H1 (cell line): Measurements from ENCODE around the gene ENKD1. TPM values are rescaled to one million over a fixed set of nuclear protein-coding genes. Genes with fewer than 3 reads are reported as not detected.

Experiments used
- EP300 ChIP-seq, 2 experiments: IDR thresholded peaks; 1 replicate in 1 of 2; 2 replicates in 1 of 2; pipeline ENCODE4 v1.6.1; 2011 to 2012; ENCODE audit warnings: low read depth in 2 of 2, low read length in 2 of 2, mild to moderate bottlenecking in 2 of 2, borderline replicate concordance in 1 of 2, inconsistent platforms in 1 of 2, moderate library complexity in 1 of 2
- JUN ChIP-seq: IDR thresholded peaks from 2 replicates; pipeline ENCODE4 v1.6.1; 2011; ENCODE audit warnings: low read depth, mild to moderate bottlenecking, improper control_type of control experiment, low read length
- SP1 ChIP-seq: IDR thresholded peaks from 2 replicates; pipeline ENCODE4 v1.6.1; 2011; ENCODE audit warnings: low read depth, low read length
- polyA plus RNA-seq, 7 experiments: library from polyadenylated mRNA; depleted of rRNA in 3 of 7; stranded (reverse) in 5 of 7; unstranded in 2 of 7; fragments of >200 nt in 5 of 7; fragments of 200-250 nt in 2 of 7; gene quantifications; 1 replicate in 5 of 7; 2 replicates in 1 of 7; 4 replicates in 1 of 7; pipeline versions ENCODE4 v1.2.1 to v1.2.3, GENCODE V29; 2011 to 2013; ENCODE audit warnings: missing spikeins in 2 of 7, mixed read lengths in 2 of 7
- total RNA-seq: library from RNA; stranded (reverse); fragmentation: NEBNext Ultra II Directional; extraction: Animal tissue kit (Norgen Biotek cat#: 25700); gene quantifications from 2 replicates; pipeline ENCODE4 v1.2.1, GENCODE V29; 2021
- TF ChIP-seq, protein P1 (sequence below): IDR thresholded peaks from 2 replicates; pipeline ENCODE4 v1.6.1; 2011; ENCODE audit warnings: low read depth, mild to moderate bottlenecking, low read length; ENCODE audit not compliant: insufficient read depth

ENKD1 gene
- total and polyA plus RNA-seq, 2 of the 8 experiments (the other 6 are each of a cell fraction or from before 2014, with no cell fraction given) = 12.9 to 16.1 TPM

DNA sequence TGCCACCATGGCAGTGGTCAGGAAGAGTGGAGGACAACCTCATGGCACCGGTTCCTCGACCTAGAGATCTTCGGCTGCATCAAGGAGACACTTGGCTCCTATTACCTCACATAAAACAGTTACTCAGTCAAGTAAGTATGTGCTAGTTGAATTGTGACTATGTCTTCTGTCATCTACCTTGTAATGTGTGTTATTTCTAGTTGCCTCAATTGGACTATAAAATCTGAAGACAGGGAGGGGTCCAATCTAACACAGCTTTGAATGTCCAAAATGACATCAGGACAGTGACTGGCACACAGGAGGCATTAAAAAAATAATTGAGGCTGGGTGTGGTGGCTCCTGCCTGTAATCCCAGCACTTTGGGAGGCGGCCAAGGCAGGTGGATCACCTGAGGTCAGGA, 17.2 kb upstream of the ENKD1 start (continued):
- TF ChIP-seq, protein P1, sequence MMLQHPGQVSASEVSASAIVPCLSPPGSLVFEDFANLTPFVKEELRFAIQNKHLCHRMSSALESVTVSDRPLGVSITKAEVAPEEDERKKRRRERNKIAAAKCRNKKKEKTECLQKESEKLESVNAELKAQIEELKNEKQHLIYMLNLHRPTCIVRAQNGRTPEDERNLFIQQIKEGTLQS = no peak
- TF ChIP-seq SP1 (no peak), EP300 (IDR thresholded peaks at IDR 0.05; ENCODE audit: borderline replicate concordance in 1 of 2, low read depth in 2 of 2, low read length in 2 of 2) (no peak), JUN (no peak)
